LNCAP (cell line): ENCODE measurements around the gene RPS27.

Experiments
- TF ChIP-seq, protein P1 (sequence below): fragments of 450-650 bp; IDR thresholded peaks from 2 replicates; pipeline ENCODE4 v1.5.1; 2017; ENCODE audit warnings: mild to moderate bottlenecking

The RPS27 gene

GRCh38 chr1:153963030-153963849 lies 27.3 kb upstream of the RPS27 start, which contains the start of gene SLC39A1:
TSS of gene SLC39A1 (minus strand) at chr1:153963537. CDS start at chr1:153962715, 822 bp downstream.
- TF ChIP-seq, protein P1, sequence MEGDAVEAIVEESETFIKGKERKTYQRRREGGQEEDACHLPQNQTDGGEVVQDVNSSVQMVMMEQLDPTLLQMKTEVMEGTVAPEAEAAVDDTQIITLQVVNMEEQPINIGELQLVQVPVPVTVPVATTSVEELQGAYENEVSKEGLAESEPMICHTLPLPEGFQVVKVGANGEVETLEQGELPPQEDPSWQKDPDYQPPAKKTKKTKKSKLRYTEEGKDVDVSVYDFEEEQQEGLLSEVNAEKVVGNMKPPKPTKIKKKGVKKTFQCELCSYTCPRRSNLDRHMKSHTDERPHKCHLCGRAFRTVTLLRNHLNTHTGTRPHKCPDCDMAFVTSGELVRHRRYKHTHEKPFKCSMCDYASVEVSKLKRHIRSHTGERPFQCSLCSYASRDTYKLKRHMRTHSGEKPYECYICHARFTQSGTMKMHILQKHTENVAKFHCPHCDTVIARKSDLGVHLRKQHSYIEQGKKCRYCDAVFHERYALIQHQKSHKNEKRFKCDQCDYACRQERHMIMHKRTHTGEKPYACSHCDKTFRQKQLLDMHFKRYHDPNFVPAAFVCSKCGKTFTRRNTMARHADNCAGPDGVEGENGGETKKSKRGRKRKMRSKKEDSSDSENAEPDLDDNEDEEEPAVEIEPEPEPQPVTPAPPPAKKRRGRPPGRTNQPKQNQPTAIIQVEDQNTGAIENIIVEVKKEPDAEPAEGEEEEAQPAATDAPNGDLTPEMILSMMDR, result no peak

- TF ChIP-seq, protein P1, result no peak
These were observed 26.7 kb upstream of the RPS27 start for GRCh38 chr1:153963850-153964331.

GRCh38 chr1:153967107-153967999 lies 23.2 kb upstream of the RPS27 start, which contains the start of gene CREB3L4:
TSS of gene CREB3L4 (plus strand) at chr1:153967902. CDS start at chr1:153968526, 624 bp downstream.
- TF ChIP-seq, protein P1, result peak; percentile 54; the same call in 1 of the 2 replicates

GRCh38 chr1:153968000-153968363 lies 22.6 kb upstream of the RPS27 start:
- TF ChIP-seq, protein P1, result no peak

- TF ChIP-seq, protein P1, result no peak
These were observed 22.2 kb upstream of the RPS27 start for GRCh38 chr1:153968408-153968807.

DNA sequence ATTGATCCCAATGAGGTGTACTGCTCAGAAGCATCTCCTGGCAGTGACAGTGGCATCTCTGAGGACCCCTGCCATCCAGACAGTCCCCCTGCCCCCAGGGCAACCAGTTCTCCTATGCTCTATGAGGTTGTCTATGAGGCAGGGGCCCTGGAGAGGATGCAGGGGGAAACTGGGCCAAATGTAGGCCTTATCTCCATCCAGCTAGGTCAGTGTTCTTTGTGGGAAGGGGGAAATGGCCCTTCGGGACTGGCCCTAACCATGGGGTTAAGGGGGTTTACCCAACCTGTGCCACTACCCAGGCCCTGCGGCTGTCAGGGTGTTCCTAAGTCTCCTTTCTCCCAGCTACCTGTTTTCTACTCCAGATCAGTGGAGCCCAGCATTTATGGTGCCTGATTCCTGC lies 21.6 kb upstream of the RPS27 start:
- TF ChIP-seq, protein P1, result no peak

DNA sequence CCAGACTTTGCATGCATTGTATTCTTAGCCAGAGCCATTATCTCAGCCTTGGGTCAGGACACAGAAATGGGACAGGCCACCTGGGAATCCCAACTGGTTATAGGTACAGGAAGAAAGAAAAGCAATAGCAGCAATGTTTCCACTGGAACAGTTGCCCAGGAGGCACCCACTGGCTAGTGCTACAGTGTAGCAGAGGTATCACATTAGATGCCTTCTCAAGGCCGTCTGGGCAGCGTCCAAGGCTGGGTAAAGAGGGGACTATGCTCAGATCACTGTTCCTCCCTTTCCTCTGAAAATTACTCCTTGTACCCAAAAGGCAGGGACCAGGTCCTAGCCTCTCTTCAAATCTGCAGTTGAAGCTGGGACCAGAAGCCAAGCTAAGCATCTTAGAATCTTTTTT lies 20.2 kb upstream of the RPS27 start:
- TF ChIP-seq, protein P1, result no peak
